Erythroblast (primary cell): ENCODE results near the gene ARHGDIA.

Experiments
- GATA1 ChIP-seq: IDR thresholded peaks from 2 replicates; pipeline ENCODE4 v1.6.1; 2011; ENCODE audit warnings: low read depth, mild to moderate bottlenecking, control low read depth, low read length, moderate library complexity
- POLR2A ChIP-seq: IDR thresholded peaks from 2 replicates; pipeline ENCODE4 v1.6.1; 2011; ENCODE audit warnings: mild to moderate bottlenecking, low read length

DNA sequence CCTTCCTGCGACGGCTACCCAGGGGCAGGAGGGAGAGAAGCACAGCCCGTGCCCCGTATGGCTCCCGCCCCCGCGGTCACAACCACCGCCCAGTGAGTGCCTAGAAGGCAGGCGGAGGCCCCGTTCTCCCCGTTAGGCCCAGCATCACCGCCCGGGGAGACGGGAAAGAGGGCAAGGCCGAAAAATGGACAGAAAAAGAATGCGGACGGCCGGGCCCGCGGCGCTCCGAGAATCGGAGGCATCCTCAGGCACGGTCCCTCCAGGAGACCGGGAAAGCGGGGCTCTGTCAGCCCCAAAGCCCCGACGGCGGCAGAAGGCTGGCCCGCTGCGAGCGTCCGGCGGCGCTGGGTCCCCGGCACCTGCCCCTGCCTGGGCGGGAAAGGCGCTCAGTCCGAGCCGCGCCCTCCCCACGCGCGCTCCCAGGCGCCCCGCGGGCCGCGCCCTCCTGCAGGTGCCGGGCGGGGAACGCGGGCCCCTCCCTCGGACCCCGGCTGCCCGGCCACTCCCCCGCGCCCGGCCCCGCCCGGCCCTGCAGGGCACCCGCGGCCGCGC is 38.5 kb downstream of the ARHGDIA start:
- TF ChIP-seq POLR2A: no peak
- no peak for TF ChIP-seq GATA1
